ENCODE data around the gene SPAG16. TPM values are rescaled to one million over a fixed set of nuclear protein-coding genes. Genes with fewer than 3 reads are reported as not detected.
A peak's percentile ranks its signal among the peaks of the same experiment; 100 is the strongest.

SPAG16 gene
- polyA plus RNA-seq, 1 of the 3 experiments (the other 2 are of a cell fraction) = 29.5 TPM

DNA sequence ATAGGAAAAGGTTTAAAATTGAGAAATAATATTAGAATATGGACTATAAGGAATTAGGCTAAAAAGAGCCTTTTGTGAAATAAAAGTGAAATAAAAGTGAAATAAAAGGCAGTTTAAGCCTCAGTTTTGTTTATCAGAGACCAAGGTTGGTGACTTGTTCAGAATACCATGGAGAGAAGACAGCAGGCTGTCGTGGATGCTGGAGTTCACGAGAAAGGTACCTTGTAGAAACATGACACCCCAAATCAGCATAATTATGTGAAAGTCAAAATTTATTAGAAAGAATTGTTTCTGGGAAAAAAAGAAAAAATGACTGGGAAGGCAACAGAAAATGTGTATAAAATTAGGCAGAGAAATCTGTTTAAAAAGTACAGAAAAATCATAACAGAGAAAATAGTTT is 46.5 kb upstream of the SPAG16 start:
- Histone ChIP-seq H3K79me2 (ENCODE audit: insufficient read depth) (no peaks in the 10 kb centered on the region), H3K4me2 (peak overlapping the region; percentile 64), H3K36me3 (replicated peaks in 1 of 2; ENCODE audit: control insufficient read depth in 1 of 2, insufficient read depth in 2 of 2, low read length in 1 of 2) (no peaks in the 10 kb centered on the region), H3F3A (replicated peaks; ENCODE audit: insufficient read depth) (peaks cover 28% of the 10 kb centered on the region), H2AFZ (ENCODE audit: low read depth) (peak overlapping the region; percentile 42; the same call in 1 of the 2 replicates), H3K27me3 (ENCODE audit: insufficient read depth) (no peaks in the 10 kb centered on the region), H3K9ac (peak overlapping the region; percentile 77), H3K4me1 (ENCODE audit: control insufficient read depth in 1 of 2, insufficient read depth in 2 of 2, low read depth in 1 of 2, low read length in 1 of 2) (peaks cover 3 to 45% of the 10 kb centered on the region in 2 experiments), H3K9me2 (no peaks in the 10 kb centered on the region), H4K20me1 (ENCODE audit: insufficient read depth) (no peaks in the 10 kb centered on the region), H3K4me3 (ENCODE audit: low read depth in 2 of 2, low read length in 1 of 2) (peak overlapping the region in 1 of 2 experiments; percentile 38; a peak in 3 of 4 replicates), H3K27ac (ENCODE audit: low read depth in 2 of 2, low read length in 1 of 2) (peak overlapping the region; percentile 80 to 97; a peak in 3 of 4 replicates), H3K9me3 (no peaks in the 10 kb centered on the region; the same call in 1 of the 2 replicates)
- DNase-seq = no peak
- ChIA-PET CTCF (no interaction called here), POLR2A (no interaction called here)
- 40% methylated on average over 2 of the region's 2 CpGs for WGBS (ENCODE audit: low lambda C conversion rate)
- TF ChIP-seq, protein P1, sequence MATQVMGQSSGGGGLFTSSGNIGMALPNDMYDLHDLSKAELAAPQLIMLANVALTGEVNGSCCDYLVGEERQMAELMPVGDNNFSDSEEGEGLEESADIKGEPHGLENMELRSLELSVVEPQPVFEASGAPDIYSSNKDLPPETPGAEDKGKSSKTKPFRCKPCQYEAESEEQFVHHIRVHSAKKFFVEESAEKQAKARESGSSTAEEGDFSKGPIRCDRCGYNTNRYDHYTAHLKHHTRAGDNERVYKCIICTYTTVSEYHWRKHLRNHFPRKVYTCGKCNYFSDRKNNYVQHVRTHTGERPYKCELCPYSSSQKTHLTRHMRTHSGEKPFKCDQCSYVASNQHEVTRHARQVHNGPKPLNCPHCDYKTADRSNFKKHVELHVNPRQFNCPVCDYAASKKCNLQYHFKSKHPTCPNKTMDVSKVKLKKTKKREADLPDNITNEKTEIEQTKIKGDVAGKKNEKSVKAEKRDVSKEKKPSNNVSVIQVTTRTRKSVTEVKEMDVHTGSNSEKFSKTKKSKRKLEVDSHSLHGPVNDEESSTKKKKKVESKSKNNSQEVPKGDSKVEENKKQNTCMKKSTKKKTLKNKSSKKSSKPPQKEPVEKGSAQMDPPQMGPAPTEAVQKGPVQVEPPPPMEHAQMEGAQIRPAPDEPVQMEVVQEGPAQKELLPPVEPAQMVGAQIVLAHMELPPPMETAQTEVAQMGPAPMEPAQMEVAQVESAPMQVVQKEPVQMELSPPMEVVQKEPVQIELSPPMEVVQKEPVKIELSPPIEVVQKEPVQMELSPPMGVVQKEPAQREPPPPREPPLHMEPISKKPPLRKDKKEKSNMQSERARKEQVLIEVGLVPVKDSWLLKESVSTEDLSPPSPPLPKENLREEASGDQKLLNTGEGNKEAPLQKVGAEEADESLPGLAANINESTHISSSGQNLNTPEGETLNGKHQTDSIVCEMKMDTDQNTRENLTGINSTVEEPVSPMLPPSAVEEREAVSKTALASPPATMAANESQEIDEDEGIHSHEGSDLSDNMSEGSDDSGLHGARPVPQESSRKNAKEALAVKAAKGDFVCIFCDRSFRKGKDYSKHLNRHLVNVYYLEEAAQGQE (IDR thresholded peaks at IDR 0.05; ENCODE audit: low read depth, low read length) = peak; percentile 63; the same call in 1 of the 2 replicates
- TF ChIP-seq NRF1 (IDR thresholded peaks at IDR 0.05; ENCODE audit: low read depth, low read length) = no peak

DNA sequence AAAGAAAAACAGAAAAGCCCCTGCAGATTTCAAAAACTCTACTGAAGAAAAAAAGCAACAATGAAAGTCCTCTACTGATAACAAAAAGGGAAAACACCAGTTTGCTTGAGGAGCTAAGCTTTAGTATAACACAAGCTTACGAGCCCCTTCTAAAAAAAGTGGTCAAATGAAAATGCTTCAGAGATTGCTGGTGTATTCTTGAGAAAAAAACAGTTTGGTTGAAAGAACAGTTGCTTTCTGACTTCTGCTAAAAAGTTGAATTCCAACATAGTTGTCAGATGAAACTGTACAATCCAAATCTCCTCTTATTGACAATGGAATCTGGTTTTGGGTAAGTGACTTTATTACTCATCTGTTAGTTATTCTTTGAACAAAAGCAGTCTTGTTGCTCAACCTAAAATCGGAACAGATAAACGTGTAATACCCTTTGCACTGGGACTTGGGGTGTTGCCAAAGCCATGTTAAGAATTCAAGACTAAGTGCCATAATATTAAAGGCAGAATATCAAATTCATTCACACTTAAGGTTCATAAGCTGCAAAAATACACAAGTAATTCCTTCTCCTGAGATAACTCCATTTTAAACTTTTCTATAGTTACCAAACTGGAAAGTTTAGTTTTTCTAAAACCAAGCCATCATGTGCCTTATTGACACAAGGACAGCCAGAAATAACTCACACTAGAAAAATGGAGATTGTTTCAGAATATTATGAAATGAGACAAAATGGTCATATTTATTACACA is 45.3 kb upstream of the SPAG16 start:
- ChIA-PET CTCF (no interaction called here), POLR2A (no interaction called here)
- Histone ChIP-seq H3K27me3 (ENCODE audit: insufficient read depth) (no peaks in the 10 kb centered on the region), H3K9ac (peak overlapping the region; percentile 77), H3K9me2 (no peaks in the 10 kb centered on the region), H3K27ac (ENCODE audit: low read depth in 2 of 2, low read length in 1 of 2) (peak overlapping the region; percentile 80 to 97; a peak in 3 of 4 replicates), H3F3A (replicated peaks; ENCODE audit: insufficient read depth) (peaks cover 28% of the 10 kb centered on the region), H3K79me2 (ENCODE audit: insufficient read depth) (no peaks in the 10 kb centered on the region), H3K4me2 (peak overlapping the region; percentile 73), H3K36me3 (replicated peaks in 1 of 2; ENCODE audit: control insufficient read depth in 1 of 2, insufficient read depth in 2 of 2, low read length in 1 of 2) (no peaks in the 10 kb centered on the region), H3K9me3 (no peaks in the 10 kb centered on the region; the same call in 1 of the 2 replicates), H4K20me1 (ENCODE audit: insufficient read depth) (no peaks in the 10 kb centered on the region), H3K4me3 (ENCODE audit: low read depth in 2 of 2, low read length in 1 of 2) (peak overlapping the region; percentile 25 to 47; a peak in 3 of 4 replicates), H3K4me1 (ENCODE audit: control insufficient read depth in 1 of 2, insufficient read depth in 2 of 2, low read depth in 1 of 2, low read length in 1 of 2) (peaks cover 0 to 34% of the 10 kb centered on the region in 2 experiments; a peak in 3 of 4 replicates), H2AFZ (ENCODE audit: low read depth) (peak overlapping the region; percentile 19; the same call in 1 of the 2 replicates)
- WGBS (ENCODE audit: low lambda C conversion rate) = 7% methylated on average over 3 of the region's 3 CpGs
- DNase-seq = no peak
- TF ChIP-seq MEF2A (IDR thresholded peaks at IDR 0.05; ENCODE audit: borderline replicate concordance, low read depth) = peak; percentile 65
- TF ChIP-seq TCF12 (IDR thresholded peaks at IDR 0.05) = peak; percentile 93
- TF ChIP-seq, protein P1 (IDR thresholded peaks at IDR 0.05; ENCODE audit: low read depth, low read length) = no peak
- TF ChIP-seq TEAD4 (IDR thresholded peaks at IDR 0.05; ENCODE audit: borderline replicate concordance, insufficient read depth) = peak; percentile 92
- no peak for TF ChIP-seq SIN3A (IDR thresholded peaks at IDR 0.05; ENCODE audit: borderline replicate concordance, low read depth, low read length)
- no peak for TF ChIP-seq TAF1 (IDR thresholded peaks at IDR 0.05; ENCODE audit: borderline replicate concordance, low read depth, low read length)
- TF ChIP-seq NFIC (IDR thresholded peaks at IDR 0.05; ENCODE audit: borderline replicate concordance) = peak; percentile 91
- TF ChIP-seq, protein P2, sequence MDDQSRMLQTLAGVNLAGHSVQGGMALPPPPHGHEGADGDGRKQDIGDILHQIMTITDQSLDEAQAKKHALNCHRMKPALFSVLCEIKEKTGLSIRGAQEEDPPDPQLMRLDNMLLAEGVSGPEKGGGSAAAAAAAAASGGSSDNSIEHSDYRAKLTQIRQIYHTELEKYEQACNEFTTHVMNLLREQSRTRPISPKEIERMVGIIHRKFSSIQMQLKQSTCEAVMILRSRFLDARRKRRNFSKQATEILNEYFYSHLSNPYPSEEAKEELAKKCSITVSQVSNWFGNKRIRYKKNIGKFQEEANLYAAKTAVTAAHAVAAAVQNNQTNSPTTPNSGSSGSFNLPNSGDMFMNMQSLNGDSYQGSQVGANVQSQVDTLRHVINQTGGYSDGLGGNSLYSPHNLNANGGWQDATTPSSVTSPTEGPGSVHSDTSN (IDR thresholded peaks at IDR 0.05) = peak; percentile 66
- TF ChIP-seq, protein P3, sequence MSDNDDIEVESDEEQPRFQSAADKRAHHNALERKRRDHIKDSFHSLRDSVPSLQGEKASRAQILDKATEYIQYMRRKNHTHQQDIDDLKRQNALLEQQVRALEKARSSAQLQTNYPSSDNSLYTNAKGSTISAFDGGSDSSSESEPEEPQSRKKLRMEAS (IDR thresholded peaks at IDR 0.05; ENCODE audit: low read depth) = peak; percentile 49
- peak; percentile 88; the same call in 1 of the 2 replicates for TF ChIP-seq FOSL2 (IDR thresholded peaks at IDR 0.05; ENCODE audit: borderline replicate concordance, low read depth)
- peak; percentile 96 for TF ChIP-seq JUND (IDR thresholded peaks at IDR 0.05)
- TF ChIP-seq, protein P4, sequence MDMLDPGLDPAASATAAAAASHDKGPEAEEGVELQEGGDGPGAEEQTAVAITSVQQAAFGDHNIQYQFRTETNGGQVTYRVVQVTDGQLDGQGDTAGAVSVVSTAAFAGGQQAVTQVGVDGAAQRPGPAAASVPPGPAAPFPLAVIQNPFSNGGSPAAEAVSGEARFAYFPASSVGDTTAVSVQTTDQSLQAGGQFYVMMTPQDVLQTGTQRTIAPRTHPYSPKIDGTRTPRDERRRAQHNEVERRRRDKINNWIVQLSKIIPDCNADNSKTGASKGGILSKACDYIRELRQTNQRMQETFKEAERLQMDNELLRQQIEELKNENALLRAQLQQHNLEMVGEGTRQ (IDR thresholded peaks at IDR 0.05; ENCODE audit: borderline replicate concordance, low read depth, low read length) = no peak
- TF ChIP-seq YY1 (IDR thresholded peaks at IDR 0.05; ENCODE audit: low read depth) = peak; percentile 46; the same call in 1 of the 2 replicates
- TF ChIP-seq SMC3 (IDR thresholded peaks at IDR 0.05; ENCODE audit: low read depth, low read length) = no peak
- TF ChIP-seq RCOR1 (IDR thresholded peaks at IDR 0.05; ENCODE audit: low read length) = no peak
